Middle frontal gyrus (tissue), 1 donor: ENCODE data around the gene CNN3.

Experiments
- DNase-seq: peaks from one replicate; pipeline ENCODE4 v3.0.0-alpha.2; 2015; ENCODE audit warnings: low spot score; ENCODE audit errors: extremely low spot score

The CNN3 gene

GRCh38 chr1:94926915-94927404 is at the start of gene CNN3:
Gene CNN3, minus strand, starts transcription at chr1:94927110. Its CDS starts 216 bp downstream, at chr1:94926894.
- peak; percentile 90 for DNase-seq

GRCh38 chr1:94974824-94975223 is 47.9 kb upstream of the CNN3 start:
- no peak for DNase-seq

- DNase-seq = no peak
Measured at GRCh38 chr1:94974241-94974640, 47.3 kb upstream of the CNN3 start.

- no peak for DNase-seq
Measured at GRCh38 chr1:94973309-94973922, 46.5 kb upstream of the CNN3 start.

GRCh38 chr1:94971491-94971924 is 44.6 kb upstream of the CNN3 start:
- DNase-seq = no peak

- no peak for DNase-seq
Measured at GRCh38 chr1:94970783-94971182, 43.9 kb upstream of the CNN3 start.

GRCh38 chr1:94969137-94969536 is 42.2 kb upstream of the CNN3 start:
- no peak for DNase-seq

- no peak for DNase-seq
Measured at GRCh38 chr1:94966033-94966432, 39.1 kb upstream of the CNN3 start.

GRCh38 chr1:94963864-94964263 is 37.0 kb upstream of the CNN3 start:
- DNase-seq = no peak

- DNase-seq = no peak
Measured at GRCh38 chr1:94962409-94963265, 35.7 kb upstream of the CNN3 start.

GRCh38 chr1:94961988-94962387 is 35.1 kb upstream of the CNN3 start:
- DNase-seq = no peak

GRCh38 chr1:94961582-94961981 is 34.7 kb upstream of the CNN3 start:
- no peak for DNase-seq

- DNase-seq = no peak
Measured at GRCh38 chr1:94958081-94958480, 31.2 kb upstream of the CNN3 start.

GRCh38 chr1:94955767-94956632 is 29.1 kb upstream of the CNN3 start:
- no peak for DNase-seq

GRCh38 chr1:94954263-94955220 is 27.6 kb upstream of the CNN3 start:
- DNase-seq = no peak

- DNase-seq = no peak
Measured at GRCh38 chr1:94953746-94954145, 26.8 kb upstream of the CNN3 start.

GRCh38 chr1:94953107-94953506 is 26.2 kb upstream of the CNN3 start:
- no peak for DNase-seq

- DNase-seq = no peak
Measured at GRCh38 chr1:94952539-94952938, 25.6 kb upstream of the CNN3 start.

- DNase-seq = no peak
Measured at GRCh38 chr1:94951509-94952208, 24.7 kb upstream of the CNN3 start.

GRCh38 chr1:94951046-94951445 is 24.1 kb upstream of the CNN3 start:
- DNase-seq = no peak
